Pancreas (tissue), 10 donors: ENCODE results near the gene RAB25. TPM values are rescaled to one million over a fixed set of nuclear protein-coding genes. Genes with fewer than 3 reads are reported as not detected.
"Not testable (repeated sequence)": the region's sequence is repeated elsewhere in the genome, so short reads cannot be mapped to it uniquely, and the experiment has no call there.

Source experiments
- ATAC-seq, 4 donors: fragments of 200-7000 bp; cut with Tn5 transposase; one replicate each; pipeline versions ENCODE4 v1.8.0 to v1.9.1; 2020; ENCODE audit warnings: mild to moderate bottlenecking in 4 of 4, moderate library complexity in 4 of 4
- DNase-seq, 6 donors: peaks; one replicate each; pipeline ENCODE4 v3.0.0-alpha.2; 2020
- FAIRE-seq: peaks from 2 replicates; lab custom pipeline; 2012; peaks lifted over from hg19 to GRCh38; lab: Jason Lieb, UNC
- H3K27ac ChIP-seq, 4 donors: fragments of 200-600 bp; sonication (generic); 1 replicate in 3 of 4; 2 replicates in 1 of 4; pipeline versions ENCODE4 v1.5.0 to v1.8.0; 2020
- H3K27me3 ChIP-seq, 4 donors: fragments of 200-600 bp; one replicate each; pipeline ENCODE4 v1.8.0; 2021
- H3K36me3 ChIP-seq, 3 donors: fragments of 200-600 bp; sonication (generic) in 1 of 3; one replicate each; pipeline versions ENCODE4 v1.5.0 to v1.8.0; 2020 to 2021
- H3K4me1 ChIP-seq, 3 donors: fragments of 200-600 bp; one replicate each; pipeline ENCODE4 v1.8.0; 2021
- H3K4me3 ChIP-seq, 4 donors: fragments of 200-600 bp; sonication (generic) in 2 of 4; one replicate each; pipeline versions ENCODE4 v1.5.0 to v1.8.0; 2020 to 2021
- H3K9me3 ChIP-seq, 4 donors: fragments of 200-600 bp; one replicate each; pipeline ENCODE4 v1.8.0; 2021
- WGBS, 2 donors: extraction: QIAGEN DNeasy Blood & Tissue Kit; methylation state at CpG; one replicate each; pipeline ENCODE4 v1.1.7; 2013; 5-methylcytosine and 5-hydroxymethylcytosine counted together
- intact Hi-C, 3 donors: fragments of 100-400 bp; cut with DNase I; formaldehyde crosslinking; loops; one replicate each; pipeline versions ENCODE4 v1.11.1 to v1.14.2; 2022
- polyA plus RNA-seq, 2 donors: library from polyadenylated mRNA; stranded (reverse); fragments of 200-250 nt; gene quantifications; one replicate each; pipeline ENCODE4 v1.2.3, GENCODE V29; 2013
- total RNA-seq, 6 donors: library from RNA; stranded (reverse); fragmentation: NEBNext Ultra II Directional in 4 of 6; extraction: Animal tissue kit (Norgen Biotek cat#: 25700) in 4 of 6; gene quantifications; one replicate each; pipeline versions ENCODE4 v1.2.1 to v1.2.4, GENCODE V29; 2021 to 2023
- TF ChIP-seq, protein P1 (sequence below), 4 donors: fragments of 200-600 bp; sonication (generic) in 3 of 4; IDR thresholded peaks; one replicate each; pipeline versions ENCODE4 v1.5.0 to v1.8.0; 2021; ENCODE audit warnings: antibody characterized with exemption in 4 of 4
- donor health status: healthy with polysubstance abuse.
- donor health status: DM: no; HTN: no; CAD: no; lungs with moderate emphysema.
- donor health status: DM: no; HTN: no; CAD: no.
- donor health status: control.
- donor health status: control.
- donor health status: Bipolar disorder and iron deficiency.
- donor health status: DM: yes; HTN: yes; CAD: no.
- donor health status: DM: no; HTN: no; CAD: no.
- donor health status: DM: no; HTN: no; CAD: no.
- donor health status: DM: yes; HTN: yes; CAD: no.

Gene RAB25
- total and polyA plus RNA-seq, 8 donors, result 29.0 to 81.6 (median 37.4) TPM

DNA sequence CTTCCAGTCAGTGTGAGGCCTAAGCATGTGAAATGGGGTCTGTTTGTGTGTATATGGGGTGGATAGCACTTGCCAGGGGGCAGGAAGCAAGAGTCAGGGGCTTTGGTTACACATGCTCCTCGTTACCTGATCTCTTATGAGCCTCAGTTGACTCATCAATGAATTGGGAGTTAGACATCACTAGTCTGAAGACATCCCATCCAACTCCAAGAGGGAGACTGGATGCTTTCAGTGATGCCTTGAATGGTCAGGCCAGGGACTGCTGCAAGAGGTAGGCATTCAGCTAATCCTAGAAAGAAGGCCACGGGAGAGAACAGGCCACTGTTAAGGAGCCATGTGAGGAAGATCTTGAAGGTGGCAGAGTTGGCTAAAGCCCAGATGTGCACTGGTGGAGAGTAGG, 6.3 kb downstream of the RAB25 start:
- TF ChIP-seq, protein P1, sequence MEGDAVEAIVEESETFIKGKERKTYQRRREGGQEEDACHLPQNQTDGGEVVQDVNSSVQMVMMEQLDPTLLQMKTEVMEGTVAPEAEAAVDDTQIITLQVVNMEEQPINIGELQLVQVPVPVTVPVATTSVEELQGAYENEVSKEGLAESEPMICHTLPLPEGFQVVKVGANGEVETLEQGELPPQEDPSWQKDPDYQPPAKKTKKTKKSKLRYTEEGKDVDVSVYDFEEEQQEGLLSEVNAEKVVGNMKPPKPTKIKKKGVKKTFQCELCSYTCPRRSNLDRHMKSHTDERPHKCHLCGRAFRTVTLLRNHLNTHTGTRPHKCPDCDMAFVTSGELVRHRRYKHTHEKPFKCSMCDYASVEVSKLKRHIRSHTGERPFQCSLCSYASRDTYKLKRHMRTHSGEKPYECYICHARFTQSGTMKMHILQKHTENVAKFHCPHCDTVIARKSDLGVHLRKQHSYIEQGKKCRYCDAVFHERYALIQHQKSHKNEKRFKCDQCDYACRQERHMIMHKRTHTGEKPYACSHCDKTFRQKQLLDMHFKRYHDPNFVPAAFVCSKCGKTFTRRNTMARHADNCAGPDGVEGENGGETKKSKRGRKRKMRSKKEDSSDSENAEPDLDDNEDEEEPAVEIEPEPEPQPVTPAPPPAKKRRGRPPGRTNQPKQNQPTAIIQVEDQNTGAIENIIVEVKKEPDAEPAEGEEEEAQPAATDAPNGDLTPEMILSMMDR (IDR thresholded peaks at IDR 0.05), result no peak
- H3K4me1 ChIP-seq, result no peaks in the 10 kb centered on the region
- DNase-seq, result no peak
- peaks cover 0 to 11% (median 0%) of the 10 kb centered on the region in 3 donors for H3K36me3 ChIP-seq
- no peak overlapping the region for H3K27ac ChIP-seq
- ATAC-seq, result no peak
- intact Hi-C loops, result no loop called here
- 84 to 90% methylated on average over 2 of the region's 2 CpGs for WGBS, 2 donors
- no peaks in the 10 kb centered on the region for H3K9me3 ChIP-seq
- H3K27me3 ChIP-seq, result no peaks in the 10 kb centered on the region
- no peak overlapping the region for H3K4me3 ChIP-seq
- FAIRE-seq, result no peak

DNA sequence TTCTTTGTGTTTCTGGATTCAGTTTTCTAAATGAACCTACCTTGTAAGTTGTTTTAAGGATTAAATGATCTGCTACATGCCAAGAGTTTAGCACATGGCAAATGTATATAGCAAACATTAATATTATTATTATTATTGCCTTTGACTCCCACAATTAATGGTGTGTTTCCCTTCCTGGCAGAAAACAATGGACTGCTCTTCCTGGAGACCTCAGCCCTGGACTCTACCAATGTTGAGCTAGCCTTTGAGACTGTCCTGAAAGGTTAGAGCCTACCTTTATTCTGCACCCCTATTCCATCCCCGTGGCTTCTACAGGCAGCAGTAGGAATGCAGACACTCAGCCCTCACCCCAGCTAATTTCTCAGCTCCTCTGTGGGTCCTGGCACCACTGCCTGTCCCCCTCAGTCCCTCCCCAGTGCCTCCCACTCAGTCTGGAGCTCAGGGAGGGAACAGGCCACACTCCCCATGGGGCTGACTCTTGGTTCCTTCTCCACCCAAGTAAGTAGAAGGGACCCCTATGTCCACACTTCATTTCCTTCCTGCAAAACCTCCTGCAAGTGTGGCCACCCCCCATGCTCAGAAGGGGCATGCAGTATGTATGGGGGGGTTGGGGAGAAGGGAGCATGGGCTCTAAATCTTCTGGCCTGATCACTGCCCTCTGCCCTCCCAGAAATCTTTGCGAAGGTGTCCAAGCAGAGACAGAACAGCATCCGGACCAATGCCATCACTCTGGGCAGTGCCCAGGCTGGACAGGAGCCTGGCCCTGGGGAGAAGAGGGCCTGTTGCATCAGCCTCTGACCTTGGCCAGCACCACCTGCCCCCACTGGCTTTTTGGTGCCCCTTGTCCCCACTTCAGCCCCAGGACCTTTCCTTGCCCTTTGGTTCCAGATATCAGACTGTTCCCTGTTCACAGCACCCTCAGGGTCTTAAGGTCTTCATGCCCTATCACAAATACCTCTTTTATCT, 8.8 kb downstream of the RAB25 start:
- Histone ChIP-seq H3K4me1 (no peaks in the 10 kb centered on the region), H3K27ac (no peak overlapping the region), H3K36me3 (peaks cover 0 to 11% (median 0%) of the 10 kb centered on the region in 3 donors), H3K9me3 (no peaks in the 10 kb centered on the region), H3K27me3 (no peaks in the 10 kb centered on the region), H3K4me3 (no peak overlapping the region)
- DNase-seq (no peak), ATAC-seq (no peak), FAIRE-seq (no peak)
- TF ChIP-seq, protein P1 (IDR thresholded peaks at IDR 0.05), result no peak
- intact Hi-C loops, result no loop called here
- WGBS, 2 donors, result 84 to 85% methylated on average over 3 of the region's 3 CpGs

DNA sequence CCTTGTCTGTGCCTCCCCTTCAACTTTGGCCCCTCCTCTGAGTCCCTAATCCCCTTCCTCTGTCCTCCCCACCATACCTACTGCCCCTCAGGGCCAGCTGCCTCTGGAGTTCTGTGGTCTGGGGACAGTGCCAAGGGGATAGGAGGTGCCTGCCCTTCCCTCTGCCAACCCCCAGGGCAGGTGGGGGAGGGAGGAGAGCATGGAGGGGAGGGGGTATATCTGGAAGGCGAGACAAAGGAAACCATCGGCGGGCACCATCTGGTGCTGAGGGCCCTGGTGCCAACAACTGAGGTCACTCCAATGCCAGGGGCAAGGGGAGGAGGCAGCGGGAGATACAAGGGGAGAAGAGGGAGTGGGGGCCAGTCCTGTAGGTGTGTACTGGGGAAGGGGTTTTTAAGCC, 9.6 kb downstream of the RAB25 start:
- intact Hi-C loops, result no loop called here
- Histone ChIP-seq H3K36me3 (peaks cover 0 to 11% (median 0%) of the 10 kb centered on the region in 3 donors), H3K9me3 (no peaks in the 10 kb centered on the region), H3K27ac (no peak overlapping the region), H3K27me3 (no peaks in the 10 kb centered on the region), H3K4me1 (no peaks in the 10 kb centered on the region), H3K4me3 (no peak overlapping the region)
- 57 to 65% methylated on average over 4 of the region's 4 CpGs for WGBS, 2 donors
- no peak for FAIRE-seq
- no peak for ATAC-seq
- TF ChIP-seq, protein P1 (IDR thresholded peaks at IDR 0.05), result no peak
- no peak for DNase-seq

DNA sequence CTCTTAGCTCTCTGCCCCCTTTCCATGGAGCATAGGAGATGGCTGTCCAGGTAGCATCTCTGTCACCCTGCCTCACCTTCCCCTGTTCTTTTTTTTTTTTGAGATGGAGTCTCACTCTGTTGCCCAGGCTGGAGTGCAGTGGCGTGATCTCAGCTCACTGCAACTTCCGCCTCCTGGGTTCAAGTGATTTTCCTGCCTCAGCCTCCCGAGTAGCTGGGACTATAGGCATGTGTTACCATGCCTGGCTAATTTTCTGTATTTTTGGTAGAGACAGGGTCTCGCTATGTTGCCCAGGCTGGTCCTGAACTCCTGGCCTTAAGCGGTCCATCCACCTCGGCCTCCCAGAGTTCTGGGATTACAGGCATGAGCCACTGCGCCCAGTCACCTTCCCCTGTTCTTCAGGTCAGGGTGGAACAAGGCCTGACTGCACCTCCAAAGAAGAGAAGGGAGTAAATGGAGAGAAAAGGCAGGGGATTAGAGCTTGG, 10.4 kb downstream of the RAB25 start:
- FAIRE-seq, ATAC-seq, H3K27ac ChIP-seq, DNase-seq, H3K4me1 ChIP-seq, H3K9me3 ChIP-seq, H3K4me3 ChIP-seq, H3K27me3 ChIP-seq, intact Hi-C loops: not testable (repeated sequence)
- WGBS, 2 donors, result 92 to 93% methylated on average over 7 of the region's 7 CpGs
- H3K36me3 ChIP-seq, result peaks cover 0 to 11% (median 0%) of the 10 kb centered on the region in 3 donors

DNA sequence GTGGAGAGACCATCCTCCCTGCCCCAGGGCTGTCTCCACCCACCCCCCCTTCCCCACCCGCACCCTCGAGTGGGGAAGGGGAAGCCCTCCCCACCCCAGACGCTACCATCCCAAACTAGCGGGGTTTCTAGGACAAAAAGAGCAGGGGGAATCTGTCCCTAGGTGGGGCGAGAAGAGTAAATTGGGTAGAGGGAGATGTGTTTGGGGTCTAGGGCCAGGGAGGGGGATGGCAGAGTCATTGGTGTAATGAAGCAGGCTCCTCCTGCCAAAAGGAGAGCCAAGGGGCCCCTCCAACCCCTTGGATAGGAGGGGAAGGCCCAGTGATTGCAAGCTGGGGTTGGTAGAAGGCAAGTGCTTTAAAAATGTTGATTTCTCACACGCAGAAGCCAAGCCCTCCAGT, 11.3 kb downstream of the RAB25 start:
- H3K4me3 ChIP-seq, result no peak overlapping the region
- WGBS, 2 donors, result 67 to 76% methylated on average over 6 of the region's 6 CpGs
- no peak overlapping the region for H3K27ac ChIP-seq
- H3K9me3 ChIP-seq, result no peaks in the 10 kb centered on the region
- ATAC-seq (no peak), DNase-seq (no peak), FAIRE-seq (no peak)
- intact Hi-C loops, result no loop called here
- no peaks in the 10 kb centered on the region for H3K27me3 ChIP-seq
- no peaks in the 10 kb centered on the region for H3K4me1 ChIP-seq
- TF ChIP-seq, protein P1 (IDR thresholded peaks at IDR 0.05), result no peak
- H3K36me3 ChIP-seq, result peaks cover 0 to 11% (median 0%) of the 10 kb centered on the region in 3 donors
